ENCODE measurements around the gene C19orf38.
A peak's percentile ranks its signal among the peaks of the same experiment; 100 is the strongest.

GRCh38 chr19:10861103-10861651 is 13.0 kb downstream of the C19orf38 start:
- TF ChIP-seq CTCF (conservative IDR thresholded peaks at IDR 0.05; ENCODE audit: low read depth, low read length) (peak; percentile 38; the same call in 1 of the 2 replicates), POLR2A (IDR thresholded peaks at IDR 0.05; ENCODE audit: low read depth, low read length) (no peak), ELK1 (IDR thresholded peaks at IDR 0.05; ENCODE audit: borderline replicate concordance, low read depth, low read length) (no peak), FOS (IDR thresholded peaks at IDR 0.05; ENCODE audit: low read depth, low read length) (no peak), NFE2L2 (IDR thresholded peaks at IDR 0.05; ENCODE audit: low read depth, low read length) (no peak)

All from IMR-90 (cell line).